Neural progenitor cell (in vitro differentiated cells): ENCODE data around the gene GLIS1.

Experiments
- EZH2 ChIP-seq: fragments of 200-600 bp; sonication (generic); IDR thresholded peaks from 2 replicates; pipeline ENCODE4 v1.6.1; 2017; ENCODE audit warnings: antibody characterized with exemption, mild to moderate bottlenecking, moderate library complexity
- EZH2phosphoT487 ChIP-seq: fragments of 200-600 bp; sonication (generic); IDR thresholded peaks from 2 replicates; pipeline ENCODE4 v1.6.1; 2017; ENCODE audit warnings: antibody characterized with exemption
- TF ChIP-seq, protein P1 (sequence below): fragments of 200-600 bp; sonication (generic); IDR thresholded peaks from 2 replicates; pipeline ENCODE4 v1.5.1; 2017; ENCODE audit warnings: antibody characterized with exemption, mild to moderate bottlenecking

DNA sequence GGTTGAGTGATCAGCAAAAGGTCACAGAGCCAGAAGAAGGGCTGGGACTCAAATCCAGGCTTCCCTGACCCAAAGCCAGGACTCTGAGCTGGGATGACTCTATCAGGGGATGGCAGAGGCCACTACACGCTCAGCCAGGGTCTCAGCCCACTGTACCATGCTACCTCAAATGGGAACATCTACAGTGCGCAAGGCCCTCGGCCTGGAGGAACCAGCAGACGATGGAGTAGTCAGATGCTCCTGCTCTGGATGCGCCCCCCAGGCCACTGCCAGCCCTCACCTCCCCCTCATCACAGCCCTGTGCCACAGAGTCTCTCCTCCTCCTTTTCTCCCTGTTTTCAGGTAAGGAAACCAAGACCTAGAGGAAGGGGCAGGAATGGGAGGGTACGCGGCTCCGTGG lies 39.0 kb downstream of the GLIS1 start:
- TF ChIP-seq, protein P1, sequence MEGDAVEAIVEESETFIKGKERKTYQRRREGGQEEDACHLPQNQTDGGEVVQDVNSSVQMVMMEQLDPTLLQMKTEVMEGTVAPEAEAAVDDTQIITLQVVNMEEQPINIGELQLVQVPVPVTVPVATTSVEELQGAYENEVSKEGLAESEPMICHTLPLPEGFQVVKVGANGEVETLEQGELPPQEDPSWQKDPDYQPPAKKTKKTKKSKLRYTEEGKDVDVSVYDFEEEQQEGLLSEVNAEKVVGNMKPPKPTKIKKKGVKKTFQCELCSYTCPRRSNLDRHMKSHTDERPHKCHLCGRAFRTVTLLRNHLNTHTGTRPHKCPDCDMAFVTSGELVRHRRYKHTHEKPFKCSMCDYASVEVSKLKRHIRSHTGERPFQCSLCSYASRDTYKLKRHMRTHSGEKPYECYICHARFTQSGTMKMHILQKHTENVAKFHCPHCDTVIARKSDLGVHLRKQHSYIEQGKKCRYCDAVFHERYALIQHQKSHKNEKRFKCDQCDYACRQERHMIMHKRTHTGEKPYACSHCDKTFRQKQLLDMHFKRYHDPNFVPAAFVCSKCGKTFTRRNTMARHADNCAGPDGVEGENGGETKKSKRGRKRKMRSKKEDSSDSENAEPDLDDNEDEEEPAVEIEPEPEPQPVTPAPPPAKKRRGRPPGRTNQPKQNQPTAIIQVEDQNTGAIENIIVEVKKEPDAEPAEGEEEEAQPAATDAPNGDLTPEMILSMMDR, result no peak
- TF ChIP-seq EZH2phosphoT487 (no peak), EZH2 (no peak)
